GM12872 (cell line): ENCODE measurements around the gene CYCS.

Experiments
- TF ChIP-seq, protein P1 (sequence below): IDR thresholded peaks from 3 replicates; pipeline ENCODE4 v1.5.1; 2011; ENCODE audit warnings: low read depth, mild to moderate bottlenecking, low read length, moderate library complexity; ENCODE audit not compliant: insufficient read depth

Gene CYCS

GRCh38 chr7:25134358-25135010, 9.4 kb upstream of the CYCS start:
- TF ChIP-seq, protein P1, sequence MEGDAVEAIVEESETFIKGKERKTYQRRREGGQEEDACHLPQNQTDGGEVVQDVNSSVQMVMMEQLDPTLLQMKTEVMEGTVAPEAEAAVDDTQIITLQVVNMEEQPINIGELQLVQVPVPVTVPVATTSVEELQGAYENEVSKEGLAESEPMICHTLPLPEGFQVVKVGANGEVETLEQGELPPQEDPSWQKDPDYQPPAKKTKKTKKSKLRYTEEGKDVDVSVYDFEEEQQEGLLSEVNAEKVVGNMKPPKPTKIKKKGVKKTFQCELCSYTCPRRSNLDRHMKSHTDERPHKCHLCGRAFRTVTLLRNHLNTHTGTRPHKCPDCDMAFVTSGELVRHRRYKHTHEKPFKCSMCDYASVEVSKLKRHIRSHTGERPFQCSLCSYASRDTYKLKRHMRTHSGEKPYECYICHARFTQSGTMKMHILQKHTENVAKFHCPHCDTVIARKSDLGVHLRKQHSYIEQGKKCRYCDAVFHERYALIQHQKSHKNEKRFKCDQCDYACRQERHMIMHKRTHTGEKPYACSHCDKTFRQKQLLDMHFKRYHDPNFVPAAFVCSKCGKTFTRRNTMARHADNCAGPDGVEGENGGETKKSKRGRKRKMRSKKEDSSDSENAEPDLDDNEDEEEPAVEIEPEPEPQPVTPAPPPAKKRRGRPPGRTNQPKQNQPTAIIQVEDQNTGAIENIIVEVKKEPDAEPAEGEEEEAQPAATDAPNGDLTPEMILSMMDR = no peak

- TF ChIP-seq, protein P1 = no peak
Observed at GRCh38 chr7:25132430-25132829, 7.4 kb upstream of the CYCS start.

GRCh38 chr7:25126751-25127150, 1.7 kb upstream of the CYCS start:
- TF ChIP-seq, protein P1 = no peak

GRCh38 chr7:25124465-25125136, 459 bp downstream of the CYCS start:
- TF ChIP-seq, protein P1 = no peak

DNA sequence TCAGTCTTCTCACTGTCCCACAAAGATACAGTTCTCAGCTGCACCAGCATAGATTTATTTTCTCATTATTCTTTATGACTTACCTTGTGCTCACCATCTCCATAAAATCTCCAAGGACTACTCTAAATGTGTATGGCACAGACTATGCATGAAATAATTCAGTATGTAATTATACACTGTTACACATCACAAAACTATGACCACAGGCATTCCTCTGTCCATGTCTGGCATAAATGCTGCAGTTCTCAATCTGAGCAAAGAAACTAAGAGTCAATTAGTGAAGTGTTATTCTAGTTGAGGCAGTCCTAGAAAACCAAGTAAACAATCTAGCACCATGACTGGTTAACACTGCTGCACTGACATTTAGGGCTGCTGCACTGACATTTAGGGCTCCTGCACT, 2.7 kb downstream of the CYCS start:
- TF ChIP-seq, protein P1 = no peak

- TF ChIP-seq, protein P1 = no peak
Observed at GRCh38 chr7:25121599-25121998, 3.5 kb downstream of the CYCS start.

GRCh38 chr7:25119102-25119501, 6.0 kb downstream of the CYCS start:
- TF ChIP-seq, protein P1 = no peak
